Cerebellar nuclear complex (tissue), 1 donor: ENCODE data around the gene DLK1.

Experiments
- DNase-seq, 2 experiments: peaks; one replicate each; lab custom pipeline; 2025; lab: John Stamatoyannopoulos, UW

The DLK1 gene

GRCh38 chr14:100734031-100734990 is 7.6 kb downstream of the DLK1 start:
- DNase-seq: no peak

- no peak for DNase-seq
Measured at GRCh38 chr14:100735271-100735670, 8.6 kb downstream of the DLK1 start.

- no peak for DNase-seq
Measured at GRCh38 chr14:100736269-100737180, 9.8 kb downstream of the DLK1 start.

- DNase-seq: no peak
Measured at GRCh38 chr14:100737526-100737925, 10.8 kb downstream of the DLK1 start.

- DNase-seq: no peak
Measured at GRCh38 chr14:100738269-100738691, 11.6 kb downstream of the DLK1 start.

- DNase-seq: no peak
Measured at GRCh38 chr14:100738704-100739131, 12.0 kb downstream of the DLK1 start.

- DNase-seq: no peak
Measured at GRCh38 chr14:100739306-100739705, 12.6 kb downstream of the DLK1 start.

- no peak for DNase-seq
Measured at GRCh38 chr14:100740196-100740825, 13.6 kb downstream of the DLK1 start.

- no peak for DNase-seq
Measured at GRCh38 chr14:100740929-100741328, 14.2 kb downstream of the DLK1 start.

GRCh38 chr14:100741966-100742365 is 15.3 kb downstream of the DLK1 start:
- DNase-seq: no peak

- DNase-seq: no peak
Measured at GRCh38 chr14:100746326-100746725, 19.6 kb downstream of the DLK1 start.

- no peak for DNase-seq
Measured at GRCh38 chr14:100747021-100747586, 20.4 kb downstream of the DLK1 start.

- DNase-seq: no peak
Measured at GRCh38 chr14:100747736-100748135, 21.0 kb downstream of the DLK1 start.

GRCh38 chr14:100748403-100748802 is 21.7 kb downstream of the DLK1 start:
- DNase-seq: no peak

GRCh38 chr14:100748944-100749343 is 22.3 kb downstream of the DLK1 start:
- DNase-seq: no peak

- no peak for DNase-seq
Measured at GRCh38 chr14:100749967-100750597, 23.4 kb downstream of the DLK1 start.

- DNase-seq: no peak
Measured at GRCh38 chr14:100750762-100751699, 24.3 kb downstream of the DLK1 start.

GRCh38 chr14:100754020-100754419 is 27.3 kb downstream of the DLK1 start:
- DNase-seq: no peak

GRCh38 chr14:100755649-100756048 is 29.0 kb downstream of the DLK1 start:
- no peak for DNase-seq

GRCh38 chr14:100761481-100761880 is 34.8 kb downstream of the DLK1 start:
- DNase-seq: no peak
